Sigmoid colon (tissue), 7 donors: Measurements from ENCODE around the gene DIP2C. TPM values are rescaled to one million over a fixed set of nuclear protein-coding genes. Genes with fewer than 3 reads are reported as not detected.
A peak's percentile ranks its signal among the peaks of the same experiment; 100 is the strongest.

Source experiments
- DNase-seq: peaks from one replicate; pipeline ENCODE4 v3.0.0-alpha.2; 2019
- H3K27ac ChIP-seq, 4 donors: fragments of 200-600 bp; sonication (generic); one replicate each; pipeline ENCODE4 v1.5.1; 2016 to 2019; ENCODE audit warnings: mild to moderate bottlenecking in 1 of 4
- H3K27me3 ChIP-seq, 3 donors: fragments of 200-600 bp; sonication (generic); one replicate each; pipeline ENCODE4 v1.5.1; 2019; ENCODE audit warnings: mild to moderate bottlenecking in 1 of 3
- H3K36me3 ChIP-seq, 4 donors: fragments of 200-600 bp; sonication (generic); one replicate each; pipeline ENCODE4 v1.5.1; 2016 to 2019
- H3K4me1 ChIP-seq, 4 donors: fragments of 200-600 bp; sonication (generic); one replicate each; pipeline ENCODE4 v1.5.1; 2017 to 2019
- H3K4me3 ChIP-seq, 4 donors: fragments of 200-600 bp; sonication (generic); one replicate each; pipeline ENCODE4 v1.5.1; 2017 to 2019; ENCODE audit warnings: mild to moderate bottlenecking in 2 of 4, moderate library complexity in 1 of 4
- H3K9me3 ChIP-seq, 4 donors: fragments of 200-600 bp in 3 of 4; sonication (generic) in 3 of 4; one replicate each; pipeline versions ENCODE4 v1.5.1 to v1.6.1; 2013 to 2019
- CTCF ChIP-seq, 4 experiments: fragments of 450-650 bp in 3 of 4; fragments of 200-600 bp in 1 of 4; IDR thresholded peaks; one replicate each; pipeline ENCODE4 v1.5.1; 2016 to 2019; ENCODE audit warnings: antibody characterized with exemption in 4 of 4, mild to moderate bottlenecking in 3 of 4, moderate library complexity in 2 of 4
- EP300 ChIP-seq, 4 donors: sonication (generic); formaldehyde crosslinking; IDR thresholded peaks; one replicate each; pipeline ENCODE4 v1.6.1; 2017; ENCODE audit warnings: antibody characterized with exemption in 4 of 4
- POLR2A ChIP-seq, 2 donors: fragments of 450-650 bp; IDR thresholded peaks; one replicate each; pipeline ENCODE4 v1.6.1; 2016; ENCODE audit warnings: antibody characterized with exemption in 2 of 2, mild to moderate bottlenecking in 2 of 2, moderate library complexity in 2 of 2
- POLR2AphosphoS5 ChIP-seq, 4 donors: sonication (generic); formaldehyde crosslinking; IDR thresholded peaks; one replicate each; pipeline ENCODE4 v1.6.1; 2017; ENCODE audit warnings: antibody characterized with exemption in 4 of 4
- WGBS, 2 donors: extraction: QIAGEN DNeasy Blood & Tissue Kit; methylation state at CpG; one replicate each; pipeline ENCODE4 v1.1.7; 2013; 5-methylcytosine and 5-hydroxymethylcytosine counted together
- intact Hi-C: fragments of 100-400 bp; cut with DNase I; formaldehyde crosslinking; loops from one replicate; pipeline ENCODE4 v1.15.1; 2023
- polyA plus RNA-seq, 3 donors: library from polyadenylated mRNA; stranded (reverse); fragments of 200-250 nt; gene quantifications; one replicate each; pipeline ENCODE4 v1.2.3, GENCODE V29; 2013
- total RNA-seq, 4 donors: library from RNA; depleted of rRNA; stranded (reverse); fragments of >200 nt; gene quantifications; one replicate each; pipeline ENCODE4 v1.1.0, GENCODE V29; 2016
- donor health status: healthy with polysubstance abuse.
- donor health status: Bipolar disorder and iron deficiency.
- donor health status: healthy.

DIP2C gene
- total and polyA plus RNA-seq, 7 donors, result 1.8 to 67.9 (median 42.1) TPM

GRCh38 chr10:343231-344220 is 345.9 kb downstream of the DIP2C start:
- peaks cover 10 to 75% (median 33%) of the 10 kb centered on the region in 4 donors for H3K36me3 ChIP-seq
- no peaks in the 10 kb centered on the region for H3K9me3 ChIP-seq
- peaks cover 0 to 5% (median 0%) of the 10 kb centered on the region in 4 donors for H3K4me1 ChIP-seq
- WGBS, 2 donors, result 83 to 95% methylated on average over 16 of the region's 16 CpGs
- H3K27ac ChIP-seq, result peak overlapping the region in 1 of 4 donors; percentile 14
- peak; percentile 52 for DNase-seq
- H3K4me3 ChIP-seq, result no peak overlapping the region
- H3K27me3 ChIP-seq, result no peaks in the 10 kb centered on the region
- intact Hi-C loops, result no loop called here
- TF ChIP-seq EP300 (IDR thresholded peaks at IDR 0.05) (no peak), POLR2AphosphoS5 (IDR thresholded peaks at IDR 0.05) (peak in 1 of 4 donors; percentile 24)

GRCh38 chr10:341081-341740 is 348.3 kb downstream of the DIP2C start:
- H3K36me3 ChIP-seq, result peaks cover 6 to 85% (median 24%) of the 10 kb centered on the region in 4 donors
- H3K27ac ChIP-seq, result no peak overlapping the region
- intact Hi-C loops, result no loop called here
- no peak for TF ChIP-seq CTCF (IDR thresholded peaks at IDR 0.05)
- no peak for TF ChIP-seq POLR2A (IDR thresholded peaks at IDR 0.05)
- TF ChIP-seq EP300 (IDR thresholded peaks at IDR 0.05), result no peak
- TF ChIP-seq POLR2AphosphoS5 (IDR thresholded peaks at IDR 0.05), result no peak
- H3K4me1 ChIP-seq, result peaks cover 0 to 5% (median 0%) of the 10 kb centered on the region in 4 donors
- H3K27me3 ChIP-seq, result no peaks in the 10 kb centered on the region
- no peak for DNase-seq
- no peak overlapping the region for H3K4me3 ChIP-seq
- 95 to 96% methylated on average over 23 of the region's 23 CpGs for WGBS, 2 donors
- no peaks in the 10 kb centered on the region for H3K9me3 ChIP-seq

DNA sequence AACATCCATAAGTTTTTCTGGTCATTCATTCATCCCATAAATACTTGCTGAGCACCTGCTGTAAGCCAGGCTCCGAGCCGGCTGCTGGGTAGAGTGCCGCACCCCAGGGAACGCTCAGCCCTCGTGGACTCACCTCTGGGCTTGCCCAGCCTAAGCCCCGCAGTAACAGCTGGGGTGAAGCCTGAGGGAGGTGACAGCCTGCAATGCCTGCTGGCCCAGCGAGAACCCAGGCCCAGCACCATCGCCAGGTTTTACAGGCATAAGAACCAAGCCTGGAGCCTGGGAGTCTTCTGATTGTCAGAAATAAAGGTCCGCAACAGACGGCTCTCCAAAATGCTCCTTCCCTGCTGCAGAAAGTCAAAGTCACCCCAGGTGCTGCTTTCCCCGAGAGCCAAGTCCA is 348.8 kb downstream of the DIP2C start:
- intact Hi-C loops, result no loop called here
- TF ChIP-seq EP300 (IDR thresholded peaks at IDR 0.05) (no peak), CTCF (IDR thresholded peaks at IDR 0.05) (no peak), POLR2AphosphoS5 (IDR thresholded peaks at IDR 0.05) (no peak), POLR2A (IDR thresholded peaks at IDR 0.05) (no peak)

GRCh38 chr10:339038-339391 is 350.5 kb downstream of the DIP2C start:
- H3K4me3 ChIP-seq, result no peak overlapping the region
- H3K4me1 ChIP-seq, result peaks cover 0 to 5% (median 0%) of the 10 kb centered on the region in 4 donors
- no peak for DNase-seq
- intact Hi-C loops, result no loop called here
- H3K27ac ChIP-seq, result peak overlapping the region in 1 of 4 donors; percentile 28
- H3K27me3 ChIP-seq, result no peaks in the 10 kb centered on the region
- TF ChIP-seq POLR2A (IDR thresholded peaks at IDR 0.05) (no peak), POLR2AphosphoS5 (IDR thresholded peaks at IDR 0.05) (no peak), CTCF (IDR thresholded peaks at IDR 0.05) (no peak), EP300 (IDR thresholded peaks at IDR 0.05) (no peak)
- H3K9me3 ChIP-seq, result no peaks in the 10 kb centered on the region
- peaks cover 0 to 86% (median 17%) of the 10 kb centered on the region in 4 donors for H3K36me3 ChIP-seq
- 80 to 86% methylated on average over 2 of the region's 2 CpGs for WGBS, 2 donors

More for the DNA sequence above, 348.8 kb downstream of the DIP2C start:
- Histone ChIP-seq H3K36me3 (peaks cover 6 to 91% (median 24%) of the 10 kb centered on the region in 4 donors), H3K27me3 (no peaks in the 10 kb centered on the region), H3K27ac (no peak overlapping the region), H3K4me3 (no peak overlapping the region), H3K4me1 (peaks cover 0 to 5% (median 0%) of the 10 kb centered on the region in 4 donors), H3K9me3 (no peaks in the 10 kb centered on the region)
- no peak for DNase-seq
- 85 to 92% methylated on average over 11 of the region's 11 CpGs for WGBS, 2 donors
